AG09309 (cell line): ENCODE measurements around the gene PDIA2.

Experiments
- DNase-seq: peaks from one replicate; pipeline ENCODE4 v3.0.0-alpha.2; 2010; ENCODE audit warnings: low read depth
- H3K4me3 ChIP-seq: 2 replicates; pipeline ENCODE4 v1.5.1; 2011; ENCODE audit warnings: mild to moderate bottlenecking, low read depth, low read length, moderate library complexity; ENCODE audit not compliant: control insufficient read depth
- CTCF ChIP-seq: IDR thresholded peaks from 2 replicates; pipeline ENCODE4 v1.5.1; 2011; ENCODE audit warnings: mild to moderate bottlenecking, low read depth, low read length, inconsistent platforms; ENCODE audit not compliant: insufficient read depth, control insufficient read depth; ENCODE audit errors: missing control alignments

The PDIA2 gene

GRCh38 chr16:275041-275641 is 7.8 kb upstream of the PDIA2 start:
- TF ChIP-seq CTCF: no peak
- H3K4me3 ChIP-seq: peak overlapping the region; percentile 46
- DNase-seq: no peak

- no peak for DNase-seq
- TF ChIP-seq CTCF: no peak
- peak within 1 kb of the TSS; percentile 46 for H3K4me3 ChIP-seq
These were observed 7.2 kb upstream of the PDIA2 start, which contains the start of gene RGS11 for GRCh38 chr16:275786-276232. RGS11 (minus strand) TSS chr16:275944; CDS start chr16:275911, 33 bp downstream.

GRCh38 chr16:276426-277077 is 6.4 kb upstream of the PDIA2 start:
- TF ChIP-seq CTCF: no peak
- H3K4me3 ChIP-seq: no peak overlapping the region

GRCh38 chr16:278863-279366 is 4.0 kb upstream of the PDIA2 start:
- DNase-seq: no peak
- H3K4me3 ChIP-seq: no peak overlapping the region
- TF ChIP-seq CTCF: no peak

More at GRCh38 chr16:276426-277077, 6.4 kb upstream of the PDIA2 start:
- no peak for DNase-seq

GRCh38 chr16:279531-279930 is 3.4 kb upstream of the PDIA2 start:
- no peak overlapping the region for H3K4me3 ChIP-seq
- no peak for DNase-seq
- no peak for TF ChIP-seq CTCF

GRCh38 chr16:280005-280460 is 2.9 kb upstream of the PDIA2 start:
- no peak overlapping the region for H3K4me3 ChIP-seq
- TF ChIP-seq CTCF: no peak
- no peak for DNase-seq
